ENCODE results near the gene CRK.

GRCh38 chr17:1505586-1505985 lies 49.6 kb upstream of the CRK start:
- TF ChIP-seq TCF12 (IDR thresholded peaks at IDR 0.05; ENCODE audit: low read depth) (no peak), REST (IDR thresholded peaks at IDR 0.05; ENCODE audit: low read depth) (no peak), FOXM1 (IDR thresholded peaks at IDR 0.05; ENCODE audit: borderline replicate concordance, low read depth) (no peak), CREB1 (IDR thresholded peaks at IDR 0.05; ENCODE audit: low read depth) (no peak), EP300 (IDR thresholded peaks at IDR 0.05; ENCODE audit: borderline replicate concordance) (no peak), RAD21 (IDR thresholded peaks at IDR 0.05; ENCODE audit: low read depth) (no peak), EGR1 (IDR thresholded peaks at IDR 0.05) (no peak), MAX (IDR thresholded peaks at IDR 0.05) (no peak), TAF1 (IDR thresholded peaks at IDR 0.05; ENCODE audit: low read depth) (no peak), CEBPB (IDR thresholded peaks at IDR 0.05) (no peak), NFIC (IDR thresholded peaks at IDR 0.05) (no peak), YY1 (IDR thresholded peaks at IDR 0.05; ENCODE audit: low read depth) (no peak), TEAD4 (IDR thresholded peaks at IDR 0.05) (no peak)
- TF ChIP-seq, protein P1, sequence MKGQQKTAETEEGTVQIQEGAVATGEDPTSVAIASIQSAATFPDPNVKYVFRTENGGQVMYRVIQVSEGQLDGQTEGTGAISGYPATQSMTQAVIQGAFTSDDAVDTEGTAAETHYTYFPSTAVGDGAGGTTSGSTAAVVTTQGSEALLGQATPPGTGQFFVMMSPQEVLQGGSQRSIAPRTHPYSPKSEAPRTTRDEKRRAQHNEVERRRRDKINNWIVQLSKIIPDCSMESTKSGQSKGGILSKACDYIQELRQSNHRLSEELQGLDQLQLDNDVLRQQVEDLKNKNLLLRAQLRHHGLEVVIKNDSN (IDR thresholded peaks at IDR 0.05) = no peak

Measured in Ishikawa (cell line).